ENCODE data around the gene HSPA12B.

The HSPA12B gene, protein sequence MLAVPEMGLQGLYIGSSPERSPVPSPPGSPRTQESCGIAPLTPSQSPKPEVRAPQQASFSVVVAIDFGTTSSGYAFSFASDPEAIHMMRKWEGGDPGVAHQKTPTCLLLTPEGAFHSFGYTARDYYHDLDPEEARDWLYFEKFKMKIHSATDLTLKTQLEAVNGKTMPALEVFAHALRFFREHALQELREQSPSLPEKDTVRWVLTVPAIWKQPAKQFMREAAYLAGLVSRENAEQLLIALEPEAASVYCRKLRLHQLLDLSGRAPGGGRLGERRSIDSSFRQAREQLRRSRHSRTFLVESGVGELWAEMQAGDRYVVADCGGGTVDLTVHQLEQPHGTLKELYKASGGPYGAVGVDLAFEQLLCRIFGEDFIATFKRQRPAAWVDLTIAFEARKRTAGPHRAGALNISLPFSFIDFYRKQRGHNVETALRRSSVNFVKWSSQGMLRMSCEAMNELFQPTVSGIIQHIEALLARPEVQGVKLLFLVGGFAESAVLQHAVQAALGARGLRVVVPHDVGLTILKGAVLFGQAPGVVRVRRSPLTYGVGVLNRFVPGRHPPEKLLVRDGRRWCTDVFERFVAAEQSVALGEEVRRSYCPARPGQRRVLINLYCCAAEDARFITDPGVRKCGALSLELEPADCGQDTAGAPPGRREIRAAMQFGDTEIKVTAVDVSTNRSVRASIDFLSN

DNA sequence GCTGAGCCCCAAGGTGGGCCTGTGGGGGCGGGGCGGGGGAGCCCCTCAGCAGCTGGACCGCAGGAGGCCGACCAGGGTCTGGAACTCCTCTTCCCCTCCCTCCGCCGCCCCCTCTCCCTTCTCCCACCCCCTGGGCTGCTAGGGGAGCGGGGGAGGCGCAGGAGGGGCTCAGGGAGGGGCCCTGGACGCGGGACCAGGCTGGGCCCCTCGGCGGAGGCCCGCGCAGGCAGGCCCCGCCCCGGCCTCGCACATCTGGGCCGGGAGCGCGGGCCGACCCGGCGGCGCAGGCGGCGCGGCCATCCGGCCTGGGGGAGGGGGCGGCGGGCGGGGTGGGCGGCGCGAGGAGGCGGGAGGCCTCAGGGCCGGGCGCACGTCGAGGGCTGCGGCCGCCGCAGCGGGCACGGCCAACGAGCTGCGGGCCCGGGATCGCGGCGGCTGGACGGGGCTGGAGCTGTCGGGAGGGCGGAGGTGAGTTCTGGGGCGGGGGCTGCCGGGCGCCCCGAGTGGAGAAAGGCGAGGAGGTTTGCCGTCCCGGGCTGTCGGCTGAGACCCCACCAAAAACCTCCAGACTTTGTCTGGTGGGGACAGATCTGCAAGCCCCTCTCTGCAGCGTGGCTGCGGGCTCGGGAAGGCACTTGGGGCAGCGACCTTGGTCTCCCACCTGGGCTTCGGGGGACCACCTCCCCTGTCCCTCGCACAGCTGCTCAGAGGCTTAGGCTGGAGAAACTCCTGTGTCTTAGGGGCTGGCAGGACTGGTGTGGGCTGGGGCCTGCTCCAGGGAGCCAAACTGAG lies at the start of gene HSPA12B:
Gene HSPA12B, plus strand, starts transcription at position 359 of the 792 bp plus-strand sequence. CDS start 5,990 bp downstream, outside the sequence.
- no peak for DNase-seq

DNA sequence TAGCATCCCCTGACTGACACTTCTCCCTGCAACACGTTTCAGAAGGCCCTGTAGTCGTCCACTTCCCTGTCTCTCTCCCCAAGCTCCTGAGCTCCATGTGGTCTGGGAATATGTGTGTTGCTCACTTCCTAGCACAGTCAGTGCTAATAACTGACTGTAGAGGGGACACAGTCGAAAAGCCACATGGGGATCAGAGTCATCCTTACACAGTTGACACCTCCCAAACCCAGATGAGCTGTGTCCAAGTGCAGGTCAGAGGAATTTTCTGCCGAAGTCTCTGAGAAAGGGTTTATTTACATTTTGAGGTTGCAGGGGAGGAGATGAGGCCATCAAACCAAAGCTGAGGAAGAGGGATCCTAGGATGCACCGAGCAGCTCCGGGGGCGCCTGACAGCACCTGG lies 47.1 kb upstream of the HSPA12B start:
- no peak for DNase-seq

DNA sequence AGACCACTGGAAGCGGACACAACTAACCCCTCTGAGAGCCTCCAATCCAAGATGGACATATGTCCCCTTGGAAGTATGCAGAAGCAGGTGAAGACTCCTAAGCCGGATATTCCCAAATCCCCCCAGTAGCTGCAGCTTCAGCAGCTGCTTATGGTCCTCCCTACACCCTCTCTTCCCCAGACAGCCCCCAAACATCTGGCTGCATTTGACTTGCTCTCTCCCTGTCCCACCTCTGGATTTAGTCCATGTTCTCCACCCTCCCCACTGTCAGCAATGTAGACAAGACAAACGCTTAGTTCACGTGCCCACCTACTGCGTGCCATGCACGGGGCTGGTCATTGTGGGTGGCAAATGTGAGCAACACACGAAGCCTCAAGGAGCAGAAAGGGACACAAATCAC lies 46.1 kb upstream of the HSPA12B start:
- DNase-seq = no peak

DNA sequence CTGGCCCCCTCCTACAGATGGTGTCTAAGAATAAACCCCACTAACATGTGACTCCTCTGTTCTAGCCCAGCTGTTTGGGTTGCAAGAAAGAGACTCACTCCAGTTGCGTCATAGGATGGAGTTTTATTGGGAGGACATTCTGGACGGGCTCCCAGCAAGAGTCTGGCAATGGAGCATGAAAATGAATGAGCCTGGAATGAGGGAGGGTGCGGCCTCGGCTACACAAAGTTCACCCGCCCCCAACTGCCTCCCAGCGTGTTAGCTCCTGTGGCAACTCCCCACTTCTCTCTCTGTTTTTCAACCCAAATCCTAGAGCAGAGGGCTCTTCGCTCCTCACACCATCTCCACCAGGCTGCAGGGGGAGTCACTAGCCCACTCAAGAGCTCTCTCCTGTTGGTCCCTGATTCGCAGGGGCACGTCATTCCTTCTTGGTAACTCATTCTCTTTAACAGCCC lies 45.6 kb upstream of the HSPA12B start:
- DNase-seq = peak; percentile 76

DNA sequence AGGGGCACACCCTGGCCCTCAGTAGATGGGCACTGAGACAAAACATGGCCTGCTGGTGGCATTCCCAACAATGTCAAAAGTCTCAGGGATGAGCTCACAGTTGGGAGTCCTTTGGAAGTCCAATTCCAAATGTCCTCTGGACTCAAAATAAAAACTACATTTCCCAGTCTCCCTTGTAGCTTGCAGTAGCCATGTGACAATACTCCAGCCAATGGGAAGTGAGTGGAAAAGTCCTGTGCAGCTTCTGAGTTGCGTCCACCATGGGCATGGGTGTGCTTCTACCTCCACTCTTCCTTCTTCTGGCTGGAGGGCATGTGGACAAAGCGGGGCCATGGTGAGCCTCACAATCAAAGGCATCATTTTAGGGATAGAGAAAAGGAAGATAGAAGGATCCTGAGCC lies 44.8 kb upstream of the HSPA12B start:
- DNase-seq = peak; percentile 9

DNA sequence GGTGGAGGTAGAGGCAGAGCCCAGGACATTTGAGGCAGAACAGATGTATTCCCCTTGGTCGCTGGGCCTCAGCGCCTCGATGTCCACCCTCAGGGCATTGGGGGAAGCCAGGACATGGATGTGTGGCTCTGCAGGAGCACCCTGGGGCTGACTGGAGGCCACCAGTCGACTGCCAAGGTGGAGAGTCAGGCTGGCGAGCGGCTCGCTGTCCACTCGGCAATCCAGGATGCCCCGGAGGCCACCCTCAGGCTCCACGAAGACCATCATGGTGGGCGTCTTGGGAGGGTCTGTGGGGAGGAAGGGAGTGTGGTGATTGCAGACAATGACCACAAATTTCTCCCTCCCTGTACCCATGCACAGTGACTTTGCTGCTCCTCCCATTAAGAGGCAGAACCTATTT lies 42.5 kb upstream of the HSPA12B start:
- no peak for DNase-seq

DNA sequence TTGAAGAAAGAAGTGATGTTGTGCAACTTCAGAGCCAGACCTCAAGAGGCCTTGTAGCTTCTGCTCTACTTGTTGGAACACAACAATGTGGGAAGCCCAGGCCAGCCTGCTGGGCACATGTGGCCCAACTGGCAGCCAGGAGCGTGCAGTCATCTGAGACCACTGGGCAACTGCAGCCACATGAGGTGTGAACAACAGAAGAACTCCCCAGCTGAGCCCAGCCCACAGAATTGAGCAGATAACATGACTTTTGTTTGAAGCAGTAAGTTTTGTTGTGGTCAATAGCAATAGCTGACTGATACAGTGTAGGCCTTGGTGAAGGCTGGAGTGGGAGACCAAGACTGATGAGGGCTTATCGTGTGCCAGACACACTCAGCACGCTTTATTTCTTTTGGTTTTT lies 42.1 kb upstream of the HSPA12B start:
- no peak for DNase-seq

DNA sequence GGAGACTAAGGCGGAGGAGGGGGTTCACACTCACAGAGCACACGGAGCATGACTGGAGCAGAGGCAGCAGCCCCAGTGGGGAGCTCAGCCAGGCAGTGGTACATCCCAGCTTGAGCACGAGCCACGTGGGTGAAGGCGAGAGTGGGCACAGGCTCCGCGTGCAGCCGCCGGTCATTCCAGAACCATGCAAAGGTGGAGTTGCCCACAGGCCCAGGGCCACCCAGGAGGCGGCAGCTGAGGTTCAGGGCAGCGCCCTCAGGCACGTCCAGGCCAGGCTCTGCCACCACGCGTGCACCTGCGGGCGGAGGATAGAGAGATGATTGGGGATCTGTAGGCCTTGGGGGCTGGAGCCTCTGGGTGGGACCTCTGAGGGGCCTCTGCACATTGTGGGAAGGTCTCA lies 41.2 kb upstream of the HSPA12B start:
- DNase-seq = no peak

DNA sequence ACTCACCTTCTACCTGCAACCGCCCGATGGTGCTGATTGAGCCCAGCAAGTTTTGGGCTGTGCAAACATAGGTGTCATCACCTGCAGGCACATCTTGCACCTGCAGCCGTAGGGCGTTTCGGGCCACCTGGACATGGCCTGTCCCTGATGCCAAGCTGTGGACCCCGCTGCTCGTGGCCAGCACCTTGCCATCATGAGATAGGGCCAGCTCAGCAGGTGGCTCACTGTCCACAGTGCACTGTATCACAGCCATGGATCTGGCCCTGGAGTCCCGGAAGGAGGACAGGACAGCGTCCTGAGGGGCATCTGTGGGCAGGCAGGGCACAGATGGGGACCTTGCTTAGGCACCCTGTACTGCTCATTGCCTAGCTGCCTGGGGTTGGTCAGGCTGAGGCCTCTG lies 40.6 kb upstream of the HSPA12B start:
- DNase-seq = no peak

DNA sequence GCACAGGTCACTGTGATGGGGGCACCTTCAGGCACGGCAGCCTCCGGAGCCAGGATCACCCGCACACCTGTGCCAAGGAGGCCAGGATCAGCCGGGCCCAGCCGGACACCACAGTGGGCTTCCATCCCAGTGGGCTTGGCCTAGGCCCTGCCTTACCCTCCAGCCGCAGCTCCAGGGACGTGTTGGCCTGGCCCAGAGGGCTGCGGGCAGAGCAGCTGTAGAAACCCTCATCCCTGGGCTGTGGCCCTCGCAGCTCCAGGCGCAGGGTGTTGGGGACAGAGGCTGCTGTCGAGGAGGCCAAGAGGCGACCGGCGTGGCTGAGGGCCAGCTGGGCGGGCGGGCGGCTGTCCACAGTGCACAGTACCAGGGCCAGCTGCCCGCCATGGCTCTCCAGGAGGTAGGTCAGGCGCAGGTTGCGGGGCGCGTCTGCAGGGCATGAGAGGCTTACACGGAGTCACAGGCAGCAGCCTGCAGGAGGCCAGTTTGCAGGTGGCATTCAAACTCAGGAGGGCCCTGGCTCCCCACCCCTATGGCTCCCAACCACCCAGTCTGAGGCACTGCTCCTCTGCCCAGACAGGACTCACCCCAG lies 39.7 kb upstream of the HSPA12B start:
- no peak for DNase-seq

DNA sequence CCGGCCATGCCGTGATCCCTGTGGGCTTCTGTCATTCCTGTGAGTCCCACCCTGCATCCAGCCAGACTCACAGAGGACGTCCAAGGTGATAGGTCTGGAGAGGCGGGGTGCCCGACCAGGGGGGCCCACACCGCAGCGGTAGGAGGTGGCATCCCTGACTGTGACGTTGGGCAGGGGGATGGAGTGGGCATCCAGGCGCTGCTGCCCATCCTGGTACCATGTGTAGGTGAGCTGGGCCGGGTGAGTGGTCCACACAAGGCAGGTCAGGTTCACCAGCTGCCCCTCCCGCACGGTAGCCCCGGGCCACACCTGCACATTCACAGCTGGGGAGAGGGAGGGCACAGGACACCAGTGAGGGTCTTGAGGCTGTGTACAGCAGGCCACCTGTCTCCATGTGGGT lies 39.1 kb upstream of the HSPA12B start:
- no peak for DNase-seq

DNA sequence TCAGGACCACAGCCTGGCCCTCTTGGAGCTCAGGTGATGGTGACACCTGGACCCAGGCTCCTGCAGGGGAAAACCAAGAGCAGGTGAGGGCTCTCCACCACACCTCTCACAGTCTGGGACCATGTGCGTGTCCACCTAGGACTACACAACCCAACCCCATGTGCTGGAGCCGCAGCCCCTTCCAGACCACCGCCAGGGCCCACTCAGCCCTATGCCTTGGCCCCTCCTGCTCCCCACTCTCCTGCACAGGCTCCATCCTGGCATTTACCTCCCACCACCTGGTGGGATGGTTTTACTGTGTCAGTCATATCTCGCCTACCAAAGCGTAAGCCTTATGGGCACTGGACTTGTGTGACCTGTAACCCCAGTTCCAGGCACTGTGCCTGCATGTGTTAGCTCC lies 37.6 kb upstream of the HSPA12B start:
- no peak for DNase-seq

DNA sequence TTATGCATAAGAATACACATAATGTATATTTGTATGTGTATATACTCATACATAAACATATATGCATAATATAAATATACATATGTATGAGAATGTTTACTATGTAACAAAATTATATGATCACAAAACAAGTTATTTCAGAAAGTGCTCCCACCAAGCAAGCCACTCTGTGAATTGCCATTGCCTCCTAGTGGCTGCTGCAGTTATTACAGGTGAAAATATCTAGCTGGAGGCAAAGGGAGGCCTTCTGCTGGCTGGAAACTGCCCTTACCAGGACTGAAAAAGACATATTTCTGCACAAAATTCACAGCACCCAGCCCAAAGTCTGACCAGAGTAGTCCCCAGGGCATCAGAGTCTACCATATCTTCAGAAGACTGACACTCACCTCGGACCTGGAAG lies 36.3 kb upstream of the HSPA12B start:
- no peak for DNase-seq

DNA sequence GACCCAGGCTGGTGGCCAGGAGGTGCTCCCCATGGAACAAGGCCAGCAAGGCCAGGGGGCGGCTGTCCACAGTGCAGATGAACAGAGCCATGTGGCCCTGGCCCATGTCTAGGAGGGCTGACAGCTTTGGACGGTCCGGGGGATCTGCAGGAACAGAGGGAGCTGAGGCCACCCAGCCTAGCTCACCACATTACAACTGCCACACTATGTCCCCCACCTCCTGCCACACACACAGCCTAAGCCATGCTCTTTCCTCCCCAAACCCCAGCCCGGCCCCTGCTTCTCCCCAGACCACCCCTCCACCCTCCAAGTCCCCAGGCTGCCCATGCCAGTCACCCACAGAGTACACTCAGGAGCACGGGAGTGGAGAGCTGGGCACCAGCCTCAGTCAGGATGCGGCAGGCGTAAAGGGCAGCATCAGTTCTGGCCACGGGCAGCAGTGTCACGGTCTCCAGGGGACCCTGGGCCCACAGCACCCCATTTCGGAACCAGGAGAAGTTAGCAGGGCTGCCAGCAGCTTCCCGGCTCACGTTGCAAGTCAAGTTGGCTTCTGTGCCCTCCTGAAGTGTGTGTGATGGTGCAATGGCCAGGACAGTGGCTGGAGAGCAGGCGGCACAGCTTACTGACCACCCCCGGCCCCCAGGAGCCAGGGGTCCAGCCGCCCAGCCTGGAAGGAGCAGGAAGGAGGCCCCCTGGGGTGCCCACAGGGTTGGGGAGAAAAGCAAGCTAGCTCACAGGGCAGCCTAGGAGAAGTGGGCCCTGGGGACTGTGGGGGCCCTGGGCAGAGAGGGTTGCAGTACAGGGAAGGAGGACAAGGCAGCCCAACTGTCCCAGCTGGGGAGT lies 35.5 kb upstream of the HSPA12B start:
- no peak for DNase-seq

DNA sequence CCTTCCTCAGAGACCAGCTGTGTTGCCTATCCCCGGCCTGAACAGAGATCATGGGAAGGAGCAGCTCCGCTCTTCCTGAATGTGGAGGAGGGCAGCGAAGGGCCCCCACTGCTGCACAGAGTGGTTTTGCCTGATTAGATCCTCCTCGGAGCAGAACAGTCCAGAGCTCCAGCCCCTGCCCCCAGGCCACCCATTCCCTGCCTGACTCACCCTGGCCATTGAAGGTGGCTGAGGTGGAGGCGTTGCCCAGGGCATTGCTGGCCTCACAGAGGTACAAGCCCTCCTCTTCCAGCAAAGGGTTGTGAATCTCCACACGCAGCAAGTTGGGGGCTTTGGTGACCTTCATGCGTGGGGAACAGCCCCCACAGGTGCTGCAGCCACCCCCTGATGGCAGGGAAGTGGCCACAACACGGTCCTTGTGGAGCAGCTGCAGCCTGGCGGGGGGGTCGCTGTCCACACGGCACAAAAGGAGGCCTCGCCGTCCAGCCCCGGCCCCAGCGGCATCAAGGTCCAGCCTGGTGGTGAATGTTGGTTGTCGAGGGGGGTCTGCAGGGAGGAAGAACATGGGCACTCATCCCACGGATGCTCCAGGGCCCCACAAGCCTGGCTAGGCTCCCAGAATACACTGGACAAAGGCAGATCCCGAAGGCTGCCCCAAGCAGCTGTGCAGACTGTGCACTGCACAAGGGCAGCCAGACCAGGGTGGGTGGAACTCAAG lies 34.7 kb upstream of the HSPA12B start:
- no peak for DNase-seq

DNA sequence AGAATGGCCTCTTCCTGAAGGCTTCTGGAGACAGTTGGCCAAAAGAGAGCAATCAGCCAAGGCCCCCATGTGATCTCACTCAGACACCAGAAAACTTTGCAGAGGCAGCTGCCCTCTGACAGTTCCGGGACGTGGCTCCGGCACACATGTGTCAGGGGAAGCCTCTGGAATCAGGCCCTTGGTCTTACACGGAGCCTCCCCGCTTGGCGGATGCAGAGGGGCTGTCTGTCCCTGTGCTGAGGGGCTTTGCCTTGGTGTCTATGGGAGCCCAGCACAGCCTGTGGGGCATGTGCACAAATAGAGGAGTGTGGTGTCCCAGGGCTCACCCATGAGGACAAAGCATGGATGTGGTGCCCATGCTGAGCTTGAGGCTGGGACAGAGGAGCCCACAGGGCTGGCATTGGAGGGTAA lies 33.9 kb upstream of the HSPA12B start:
- no peak for DNase-seq

DNA sequence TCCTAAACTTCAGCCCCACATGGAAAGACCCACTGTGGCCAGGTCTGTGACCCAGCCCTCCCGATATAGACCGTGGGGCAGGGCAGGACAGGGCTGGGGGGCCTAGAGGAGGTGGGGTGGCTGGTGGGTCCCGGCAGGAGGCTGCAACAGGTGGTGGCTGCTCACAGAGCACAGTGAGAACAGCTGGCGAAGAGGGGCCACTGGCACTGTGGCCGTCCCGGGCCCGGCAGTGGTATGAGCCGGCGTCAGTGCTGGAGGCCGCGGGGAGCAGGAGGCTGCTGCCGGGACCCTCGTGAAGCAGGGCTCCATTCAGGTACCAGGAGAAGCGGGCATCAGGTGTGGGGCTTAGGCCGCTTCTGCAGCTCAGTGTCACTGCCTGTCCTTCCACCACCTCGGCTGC lies 33.4 kb upstream of the HSPA12B start:
- no peak for DNase-seq

DNA sequence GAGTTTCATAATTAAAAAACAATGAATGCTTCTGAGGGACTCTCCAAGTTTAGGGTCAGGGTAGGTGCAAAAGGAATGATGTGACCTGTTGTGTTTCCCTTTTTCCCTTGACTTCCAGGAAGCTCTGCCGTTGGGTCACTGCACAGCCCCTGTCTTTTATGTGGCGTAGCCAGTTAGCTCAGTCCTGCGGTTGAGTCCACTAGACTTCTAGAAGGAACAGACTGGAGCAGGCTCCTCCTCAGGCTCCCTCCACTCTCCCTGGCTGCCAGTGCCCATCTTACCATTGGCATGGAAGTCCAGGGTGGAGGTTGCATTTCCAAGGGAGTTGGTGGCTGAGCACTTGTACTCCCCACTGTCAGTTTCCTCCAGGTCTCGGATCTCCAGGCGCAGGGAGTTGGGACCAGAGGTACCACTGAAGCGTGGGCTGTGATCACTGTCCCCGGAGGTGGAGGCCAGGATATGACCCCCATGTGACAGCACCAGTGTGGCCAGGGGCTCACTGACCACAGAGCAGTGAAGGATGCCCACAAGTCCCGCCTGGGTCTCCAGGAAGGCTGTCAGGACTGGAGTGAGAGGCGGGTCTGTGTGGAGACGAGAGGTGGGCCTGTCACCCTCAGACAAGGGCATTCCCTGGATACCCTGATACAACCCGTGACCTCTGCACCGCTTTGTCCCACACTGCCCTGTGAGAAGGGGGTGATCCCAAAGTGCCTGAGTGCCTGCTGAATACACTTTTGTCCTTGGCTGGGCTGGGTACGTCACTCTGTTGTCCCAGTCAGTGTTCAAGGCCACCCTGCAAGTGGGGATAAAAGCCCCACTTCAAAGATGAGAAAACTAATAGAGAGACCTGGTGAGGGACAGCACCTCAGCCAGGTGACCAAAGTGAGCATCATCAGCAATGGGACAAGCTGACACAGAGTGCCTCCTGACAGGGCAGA lies 31.2 kb upstream of the HSPA12B start:
- no peak for DNase-seq

DNA sequence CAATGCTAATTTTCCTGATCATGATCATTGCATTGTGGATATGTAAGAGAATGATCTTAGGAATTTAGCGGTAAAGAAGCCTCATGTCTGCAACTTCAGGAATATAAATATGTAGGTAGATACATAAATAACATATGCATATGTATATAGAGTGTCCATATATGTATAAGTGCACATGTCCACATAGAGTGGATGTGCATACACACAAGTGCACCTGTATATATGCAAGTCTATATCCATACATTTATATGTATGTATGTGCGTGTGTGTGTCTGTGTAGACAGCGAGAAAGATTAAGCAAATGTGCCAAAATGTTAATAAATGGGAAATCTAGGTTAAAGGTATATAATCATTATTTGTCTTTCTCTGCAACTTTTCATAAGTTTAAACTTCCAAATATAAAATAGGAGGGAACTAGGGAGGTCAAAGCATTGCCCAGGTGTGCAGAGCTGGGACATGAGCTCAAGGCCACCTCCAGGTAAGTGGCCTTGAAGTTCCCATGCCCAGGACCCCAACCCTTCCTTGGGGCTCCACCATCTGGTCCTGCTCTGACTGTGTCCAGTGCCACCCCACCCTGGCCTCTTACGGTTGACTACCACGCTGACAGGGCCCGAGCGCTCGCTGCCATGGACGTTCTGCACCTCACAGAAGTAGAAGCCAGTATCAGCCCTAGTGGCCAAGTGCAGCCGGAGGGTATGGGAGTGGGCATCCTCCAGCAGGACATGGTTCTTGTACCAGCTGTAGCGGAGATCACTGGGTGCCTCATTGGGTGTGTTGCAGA lies 29.7 kb upstream of the HSPA12B start:
- no peak for DNase-seq

DNA sequence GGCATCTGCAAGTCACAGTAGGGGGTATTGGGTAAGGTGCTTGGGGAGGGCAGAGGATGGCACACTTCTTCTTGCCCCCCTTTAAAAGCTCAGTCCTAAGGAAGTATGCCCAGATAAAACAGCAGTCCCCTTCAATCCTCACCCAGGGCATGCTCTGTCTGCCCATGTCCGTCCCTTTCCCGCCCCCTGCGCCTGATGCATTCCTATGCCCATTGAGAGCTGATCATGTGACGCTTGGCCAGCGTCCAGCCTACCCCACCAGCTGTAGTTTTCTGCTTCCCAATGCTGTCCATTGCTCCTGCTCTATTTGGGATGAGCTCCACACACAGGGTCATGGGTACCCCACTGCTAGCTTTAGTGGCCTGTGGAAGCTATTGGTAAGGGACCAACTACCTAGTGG lies 28.4 kb upstream of the HSPA12B start:
- DNase-seq = no peak
